ENCODE measurements around the gene PGAP2. TPM values are rescaled to one million over a fixed set of nuclear protein-coding genes. Genes with fewer than 3 reads are reported as not detected.
"Not testable (repeated sequence)": the region's sequence is repeated elsewhere in the genome, so short reads cannot be mapped to it uniquely, and the experiment has no call there.

Gene PGAP2
- total RNA-seq, 1 experiment from 2014 or later: 15.1 TPM

DNA sequence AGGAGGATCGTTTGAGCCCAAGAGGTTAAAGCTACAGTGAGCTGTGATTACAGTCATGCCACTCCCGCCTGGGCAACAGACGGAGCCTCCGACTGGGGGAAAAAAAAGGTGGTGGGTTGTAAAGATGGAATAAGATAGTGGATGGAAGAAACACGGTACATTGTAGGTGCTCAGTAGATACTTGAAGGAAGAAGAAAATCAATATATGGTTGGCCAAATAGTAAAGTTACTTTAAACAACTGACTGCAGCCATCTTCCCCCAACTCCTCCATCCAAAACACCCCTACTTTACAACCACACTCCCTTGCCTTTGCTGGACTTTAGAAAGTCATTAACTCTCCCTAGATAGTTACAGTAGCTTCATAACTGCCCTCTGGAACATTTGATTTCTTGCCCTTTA lies 8.5 kb upstream of the PGAP2 start:
- in situ Hi-C loops (cut with HindIII; ENCODE audit: low sequenced_read_pairs): loop anchor here (5.0 kb wide), 1 partner anchor 38 kb away; no protein-coding TSS in a partner anchor
- DNase-seq (ENCODE audit: low spot score): no peak

DNA sequence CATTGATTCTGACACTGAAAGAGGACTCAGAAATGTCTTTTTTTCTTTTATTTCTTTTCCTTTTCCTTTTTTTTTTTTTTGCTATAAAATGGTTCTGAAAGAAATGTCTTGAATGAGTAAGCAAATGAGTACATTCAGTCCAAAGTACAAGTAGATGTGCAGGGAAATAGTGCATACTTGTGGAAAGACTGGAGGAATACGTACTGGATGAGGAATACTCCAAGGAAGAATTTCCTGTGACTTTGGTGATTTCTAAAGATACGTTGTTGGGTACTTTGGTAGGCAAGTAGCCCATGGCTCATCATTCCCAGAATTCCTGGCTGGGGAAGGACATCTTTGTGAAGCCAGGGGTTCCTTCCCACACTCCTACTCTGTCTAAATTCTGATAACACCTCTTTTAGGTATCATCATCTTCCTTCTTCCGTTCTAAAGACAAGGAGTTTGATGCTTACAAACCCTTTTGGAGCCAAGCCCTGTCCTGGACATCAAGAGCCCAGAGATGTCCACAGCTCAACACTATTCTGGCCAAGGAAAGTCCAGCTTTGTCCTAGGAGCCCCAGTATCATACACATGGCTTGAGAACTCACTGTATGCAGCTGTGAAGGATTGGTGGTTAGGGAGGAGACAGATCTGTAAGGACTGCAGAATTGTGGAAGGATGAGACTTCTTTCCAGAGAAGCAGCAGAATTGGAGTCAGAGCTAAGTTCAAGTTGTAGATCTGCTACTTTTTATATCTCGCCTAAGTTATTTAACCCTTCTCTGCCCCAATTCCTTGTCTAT lies 6.2 kb upstream of the PGAP2 start:
- in situ Hi-C loops (cut with HindIII; ENCODE audit: low sequenced_read_pairs): no loop called here
- DNase-seq (ENCODE audit: low spot score): no peak

DNA sequence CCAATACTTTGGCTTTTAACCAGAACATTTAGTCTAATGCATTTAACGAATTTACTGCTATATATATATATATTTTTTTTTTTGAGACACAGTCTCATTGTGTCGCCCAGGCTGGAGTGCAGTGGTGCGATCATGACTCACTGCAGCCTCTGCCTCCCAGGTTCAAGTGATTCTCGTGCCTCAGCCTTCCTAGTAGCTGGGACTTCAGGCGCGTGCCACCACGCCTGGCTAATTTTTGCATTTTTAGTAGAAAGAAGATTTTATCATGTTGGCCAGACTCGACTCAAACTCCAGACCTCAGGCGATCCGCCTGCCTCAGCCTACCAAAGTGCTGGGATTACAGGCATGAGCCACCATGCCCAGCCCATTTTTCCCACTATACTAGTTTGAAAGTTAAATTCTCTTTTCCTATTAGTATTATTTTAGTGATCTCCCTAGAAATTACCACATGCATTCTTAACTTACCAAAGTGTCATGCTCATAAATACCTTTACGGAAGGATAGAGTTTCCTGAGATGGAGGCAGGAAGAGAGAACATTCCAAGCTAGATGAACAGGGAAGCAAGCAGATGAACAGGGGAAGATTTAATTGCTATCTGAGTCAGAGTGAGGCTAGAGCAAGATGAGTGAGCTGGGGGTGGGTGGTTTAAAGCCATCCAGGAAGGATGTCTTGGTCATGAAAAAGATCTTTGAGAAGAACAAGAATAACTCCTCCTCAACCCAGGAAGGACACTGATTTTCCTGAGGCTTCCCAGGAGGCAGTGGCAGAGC lies 4.4 kb upstream of the PGAP2 start:
- in situ Hi-C loops (cut with HindIII; ENCODE audit: low sequenced_read_pairs): no loop called here

DNA sequence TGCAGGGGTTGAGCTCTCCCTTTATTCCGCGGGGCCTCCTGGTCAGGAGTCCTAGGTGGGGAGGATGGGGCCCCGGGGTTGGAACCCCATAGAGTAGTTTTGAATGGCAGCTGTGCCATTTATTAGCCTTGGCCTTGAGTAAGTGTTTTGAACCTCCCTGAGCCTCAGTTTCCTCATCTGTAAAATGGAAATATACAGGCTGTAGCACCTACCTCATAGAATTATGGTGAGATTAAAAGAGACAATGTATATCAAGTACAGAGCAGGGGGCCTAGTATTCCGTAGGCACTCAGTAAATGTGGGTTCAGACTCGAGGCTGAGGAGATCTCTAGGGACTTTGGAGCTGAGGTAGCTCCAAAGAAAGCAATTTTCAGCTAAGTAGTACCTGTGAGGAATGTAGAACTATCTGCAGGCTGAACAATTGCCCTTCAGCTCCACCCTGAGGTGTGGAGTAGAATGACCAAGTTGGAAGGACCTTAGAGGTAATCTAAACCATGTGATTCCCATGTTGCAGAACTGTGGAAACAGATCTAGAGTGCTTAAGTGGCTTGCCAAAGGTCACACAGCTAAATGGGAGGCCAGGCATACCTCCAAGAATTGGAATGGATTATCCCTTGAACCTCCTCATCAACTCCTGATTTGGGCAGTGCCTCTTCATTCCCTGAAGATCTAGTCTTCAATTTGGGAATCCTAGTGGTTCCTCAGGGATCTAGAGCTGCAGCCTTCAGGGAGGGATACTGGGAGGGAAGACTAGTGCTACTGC lies 682 bp downstream of the PGAP2 start:
- DNase-seq (ENCODE audit: low spot score): peak; percentile 70
- in situ Hi-C loops (cut with HindIII; ENCODE audit: low sequenced_read_pairs): no loop called here

More for the DNA sequence above, 4.4 kb upstream of the PGAP2 start:
- no peak for DNase-seq (ENCODE audit: low spot score)

DNA sequence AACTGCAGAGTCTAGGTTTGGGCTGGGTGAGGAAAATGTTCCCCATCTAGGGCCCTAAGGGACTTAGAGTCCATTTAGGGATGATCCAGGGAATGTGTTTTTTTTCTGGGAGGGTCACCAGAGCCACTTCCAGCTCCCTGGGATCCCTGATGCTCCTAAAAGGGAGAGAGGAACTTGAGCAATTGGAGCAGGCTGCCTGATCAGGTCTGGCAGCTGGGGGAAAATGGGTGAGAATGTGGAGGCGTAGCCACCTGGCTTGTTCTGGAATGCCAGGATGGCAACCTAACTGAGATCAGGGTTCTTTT lies 1.2 kb downstream of the PGAP2 start:
- in situ Hi-C loops (cut with HindIII; ENCODE audit: low sequenced_read_pairs): no loop called here
- no peak for DNase-seq (ENCODE audit: low spot score)

DNA sequence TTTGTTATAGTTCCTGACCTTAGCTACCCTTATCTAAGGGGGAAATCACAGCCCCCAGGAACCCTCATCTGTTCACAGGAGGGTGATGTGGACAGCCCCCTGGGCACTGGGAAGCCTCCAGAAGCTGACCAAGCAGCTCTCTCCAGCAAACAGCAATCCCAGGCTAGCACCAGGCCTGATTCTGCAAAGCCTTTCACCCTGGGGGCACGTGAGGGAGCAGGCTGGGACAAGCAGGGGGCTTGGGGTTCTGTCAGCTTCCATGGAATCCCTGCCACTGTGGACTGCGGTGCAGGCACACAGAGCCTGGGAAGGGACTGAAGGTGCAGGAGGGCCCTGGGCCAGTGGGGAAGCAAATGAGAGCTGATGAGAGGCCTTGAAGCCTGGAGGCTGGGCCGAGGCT lies 2.1 kb downstream of the PGAP2 start:
- in situ Hi-C loops (cut with HindIII; ENCODE audit: low sequenced_read_pairs): no loop called here
- no peak for DNase-seq (ENCODE audit: low spot score)

DNA sequence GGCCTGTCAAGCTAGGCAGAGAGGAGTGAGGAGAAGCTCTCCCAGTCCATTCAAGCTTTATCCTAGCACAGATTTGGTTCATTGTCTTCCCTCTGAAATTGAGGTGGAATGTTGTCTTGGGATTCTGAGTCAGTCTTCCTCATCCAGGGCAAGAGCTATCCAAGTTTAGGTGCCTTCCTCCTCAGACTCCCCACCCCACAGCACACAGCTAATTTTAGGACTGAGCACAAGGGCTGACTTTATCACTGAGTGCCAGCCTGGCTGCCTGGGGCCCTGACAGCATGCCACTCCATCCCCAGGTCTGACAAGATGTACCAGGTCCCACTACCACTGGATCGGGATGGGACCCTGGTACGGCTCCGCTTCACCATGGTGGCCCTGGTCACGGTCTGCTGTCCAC lies 2.6 kb downstream of the PGAP2 start:
- no peak for DNase-seq (ENCODE audit: low spot score)
- in situ Hi-C loops (cut with HindIII; ENCODE audit: low sequenced_read_pairs): no loop called here

DNA sequence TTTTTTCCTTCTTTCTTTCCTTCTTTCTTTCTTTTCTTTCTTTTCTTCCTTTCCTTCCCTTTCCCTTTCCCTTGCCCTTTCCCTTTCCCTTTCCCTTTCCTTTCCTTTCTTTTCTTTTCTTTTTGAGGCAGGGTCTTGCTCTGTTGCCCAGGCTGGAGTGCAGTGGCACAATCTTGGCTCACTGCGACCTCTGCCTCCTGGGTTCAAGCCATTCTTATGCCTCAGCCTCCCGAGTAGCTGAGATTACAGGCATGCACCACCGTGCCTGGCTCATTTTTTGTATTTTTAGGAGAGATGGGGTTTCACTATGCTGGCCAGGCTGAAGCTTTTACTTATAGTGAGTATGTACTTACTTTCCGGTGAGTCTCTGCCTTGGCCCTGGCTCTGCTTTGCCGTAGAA lies 6.5 kb downstream of the PGAP2 start:
- in situ Hi-C loops (cut with HindIII; ENCODE audit: low sequenced_read_pairs); DNase-seq (ENCODE audit: low spot score): not testable (repeated sequence)

DNA sequence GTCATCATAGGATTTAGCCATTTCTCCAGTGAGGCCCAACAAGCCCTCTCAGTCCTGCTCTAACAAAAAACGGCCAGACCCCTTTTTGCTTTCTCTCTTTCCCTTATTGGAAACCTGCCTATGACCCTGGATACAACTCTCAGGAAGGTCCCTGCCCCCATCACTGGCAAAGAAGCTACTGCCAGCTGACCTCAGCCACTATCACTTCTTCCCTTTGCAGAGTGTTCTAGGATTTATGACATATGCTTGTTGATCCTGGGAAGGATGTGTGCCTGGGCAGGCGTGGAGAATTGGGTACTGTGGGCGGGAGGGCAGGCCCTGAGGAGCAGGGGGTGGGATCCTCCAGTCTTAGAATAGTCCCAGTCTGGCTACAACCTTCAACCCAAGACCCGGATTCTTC lies 7.5 kb downstream of the PGAP2 start:
- in situ Hi-C loops (cut with HindIII; ENCODE audit: low sequenced_read_pairs): no loop called here
- no peak for DNase-seq (ENCODE audit: low spot score)

DNA sequence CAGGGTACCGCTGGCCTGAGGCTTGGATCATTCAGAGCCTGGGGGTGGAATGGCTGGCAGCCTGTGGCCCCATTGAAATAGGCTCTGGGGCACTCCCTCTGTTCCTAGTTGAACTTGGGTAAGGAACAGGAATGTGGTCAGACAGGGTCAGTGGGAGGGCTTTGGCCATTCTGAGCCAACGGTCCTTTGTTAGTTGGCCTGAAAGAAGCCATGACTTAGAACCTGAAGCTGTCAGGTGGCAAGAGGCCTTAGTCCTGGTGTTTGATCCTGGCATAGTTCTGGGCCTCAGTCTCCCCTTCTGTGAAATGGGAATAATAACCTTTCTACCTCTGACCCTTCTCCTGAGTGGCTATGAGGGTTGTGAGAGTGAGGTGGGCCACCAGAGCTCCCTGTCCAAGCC lies 8.3 kb downstream of the PGAP2 start:
- no peak for DNase-seq (ENCODE audit: low spot score)
- in situ Hi-C loops (cut with HindIII; ENCODE audit: low sequenced_read_pairs): no loop called here

DNA sequence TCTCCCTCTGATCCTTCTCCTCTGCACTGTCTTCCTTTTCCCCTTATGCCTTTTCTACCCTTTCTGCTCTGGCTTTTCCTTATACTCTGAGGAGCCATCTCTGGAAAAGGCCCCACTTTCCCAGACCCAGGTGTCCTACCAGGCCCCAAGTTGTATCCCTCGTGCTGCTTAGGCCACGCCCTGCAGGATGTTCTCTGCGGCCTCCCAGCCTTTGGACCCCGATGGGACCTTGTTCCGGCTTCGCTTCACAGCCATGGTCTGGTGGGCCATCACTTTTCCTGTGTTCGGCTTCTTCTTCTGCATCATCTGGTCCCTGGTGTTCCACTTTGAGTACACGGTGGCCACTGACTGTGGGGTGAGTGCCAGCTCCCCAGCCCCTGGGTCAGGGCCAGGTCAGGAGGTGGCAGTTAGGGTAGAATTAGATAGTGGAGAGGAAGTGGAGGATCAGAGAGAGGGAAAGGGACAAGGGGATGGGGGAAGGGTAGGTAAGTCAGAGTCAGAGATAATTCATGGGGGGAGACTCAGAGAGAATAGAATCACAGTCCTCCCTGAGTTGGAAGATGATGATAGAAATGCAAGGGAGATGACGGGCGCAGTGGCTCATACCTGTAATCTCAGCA lies 8.9 kb downstream of the PGAP2 start:
- in situ Hi-C loops (cut with HindIII; ENCODE audit: low sequenced_read_pairs): no loop called here

DNA sequence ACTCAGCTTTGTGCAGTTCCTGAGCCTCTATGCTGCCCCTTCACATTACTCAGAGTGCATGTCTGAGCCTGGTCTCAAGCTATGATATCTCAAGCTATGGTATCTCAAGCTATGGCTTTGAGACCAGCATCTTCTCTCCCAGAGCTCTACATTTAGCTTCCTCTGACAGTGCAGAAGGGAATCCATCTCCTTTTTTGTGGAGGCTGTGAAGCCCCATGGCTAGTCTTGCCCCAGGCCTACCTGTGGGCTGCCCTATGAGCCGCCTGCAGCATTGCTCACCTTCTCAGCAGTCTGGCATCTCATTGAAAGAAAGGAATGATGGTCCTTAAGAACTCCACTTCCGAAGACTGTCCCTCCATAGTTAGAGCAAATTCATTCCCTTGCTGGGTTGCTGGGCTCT lies 12.6 kb downstream of the PGAP2 start:
- DNase-seq (ENCODE audit: low spot score): no peak
- in situ Hi-C loops (cut with HindIII; ENCODE audit: low sequenced_read_pairs): no loop called here

More for the DNA sequence above, 8.9 kb downstream of the PGAP2 start:
- DNase-seq (ENCODE audit: low spot score): no peak

DNA sequence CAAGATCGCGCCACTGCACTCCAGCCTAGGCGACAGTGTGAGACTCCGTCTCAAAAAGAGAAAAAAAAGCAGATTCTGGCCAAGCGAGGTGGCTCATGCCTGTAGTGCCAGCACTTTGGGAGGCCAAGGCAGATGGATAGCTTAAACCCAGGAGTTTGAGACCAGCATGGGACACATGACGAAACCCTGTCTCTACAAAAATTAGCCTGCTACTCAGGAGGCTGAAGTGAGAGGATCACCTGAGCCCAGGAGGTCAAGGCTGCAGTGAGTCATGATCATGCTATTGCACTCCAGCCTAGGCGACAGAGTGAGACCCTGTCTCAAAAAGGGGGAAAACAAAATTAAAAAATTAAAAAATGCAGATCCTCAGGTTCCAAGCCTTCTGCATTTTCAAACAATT lies 14.0 kb downstream of the PGAP2 start:
- DNase-seq (ENCODE audit: low spot score): no peak
- in situ Hi-C loops (cut with HindIII; ENCODE audit: low sequenced_read_pairs): no loop called here

DNA sequence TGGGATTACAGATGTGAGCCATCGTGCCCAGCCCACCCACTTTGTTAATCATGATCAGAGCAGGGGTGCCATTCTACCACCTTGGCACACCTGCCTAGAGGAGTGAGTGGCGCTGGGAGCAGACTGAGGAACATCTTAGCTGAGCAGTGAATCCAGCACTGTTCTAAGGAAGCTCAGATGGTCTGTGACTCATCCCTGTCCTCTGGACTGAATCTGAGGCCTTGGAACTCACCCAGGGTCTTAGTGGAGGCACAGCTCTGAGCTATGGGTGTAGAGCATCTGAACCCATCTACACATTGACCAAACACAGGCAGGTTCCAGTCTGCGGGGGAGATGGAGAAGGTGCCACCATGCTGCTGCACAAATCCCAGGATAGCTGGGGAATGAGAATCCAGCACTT lies 14.9 kb downstream of the PGAP2 start:
- no peak for DNase-seq (ENCODE audit: low spot score)
- in situ Hi-C loops (cut with HindIII; ENCODE audit: low sequenced_read_pairs): no loop called here

DNA sequence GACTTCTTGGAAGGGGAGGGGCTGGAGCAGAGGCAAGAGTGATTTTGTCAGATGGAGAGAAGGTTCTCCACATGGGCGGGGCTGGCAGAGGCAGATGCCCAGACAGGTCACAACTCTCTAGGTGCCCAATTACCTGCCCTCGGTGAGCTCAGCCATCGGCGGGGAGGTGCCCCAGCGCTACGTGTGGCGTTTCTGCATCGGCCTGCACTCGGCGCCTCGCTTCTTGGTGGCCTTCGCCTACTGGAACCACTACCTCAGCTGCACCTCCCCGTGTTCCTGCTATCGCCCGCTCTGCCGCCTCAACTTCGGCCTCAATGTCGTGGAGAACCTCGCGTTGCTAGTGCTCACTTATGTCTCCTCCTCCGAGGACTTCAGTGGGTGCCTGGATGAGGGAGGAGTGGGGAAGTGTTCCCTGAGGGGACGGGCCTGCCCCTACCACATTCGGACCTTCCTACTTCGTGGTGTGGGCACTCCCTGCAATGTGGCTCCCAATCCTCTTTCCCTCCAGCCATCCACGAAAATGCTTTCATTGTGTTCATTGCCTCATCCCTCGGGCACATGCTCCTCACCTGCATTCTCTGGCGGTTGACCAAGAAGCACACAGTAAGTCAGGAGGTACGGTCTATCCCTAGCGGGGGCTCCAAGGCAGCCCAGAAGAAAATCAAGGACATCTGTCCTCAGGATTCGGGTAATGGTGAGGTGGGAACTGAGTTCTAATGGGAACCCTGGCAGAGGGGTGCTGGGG lies 15.6 kb downstream of the PGAP2 start:
- in situ Hi-C loops (cut with HindIII; ENCODE audit: low sequenced_read_pairs): no loop called here
- DNase-seq (ENCODE audit: low spot score): no peak

DNA sequence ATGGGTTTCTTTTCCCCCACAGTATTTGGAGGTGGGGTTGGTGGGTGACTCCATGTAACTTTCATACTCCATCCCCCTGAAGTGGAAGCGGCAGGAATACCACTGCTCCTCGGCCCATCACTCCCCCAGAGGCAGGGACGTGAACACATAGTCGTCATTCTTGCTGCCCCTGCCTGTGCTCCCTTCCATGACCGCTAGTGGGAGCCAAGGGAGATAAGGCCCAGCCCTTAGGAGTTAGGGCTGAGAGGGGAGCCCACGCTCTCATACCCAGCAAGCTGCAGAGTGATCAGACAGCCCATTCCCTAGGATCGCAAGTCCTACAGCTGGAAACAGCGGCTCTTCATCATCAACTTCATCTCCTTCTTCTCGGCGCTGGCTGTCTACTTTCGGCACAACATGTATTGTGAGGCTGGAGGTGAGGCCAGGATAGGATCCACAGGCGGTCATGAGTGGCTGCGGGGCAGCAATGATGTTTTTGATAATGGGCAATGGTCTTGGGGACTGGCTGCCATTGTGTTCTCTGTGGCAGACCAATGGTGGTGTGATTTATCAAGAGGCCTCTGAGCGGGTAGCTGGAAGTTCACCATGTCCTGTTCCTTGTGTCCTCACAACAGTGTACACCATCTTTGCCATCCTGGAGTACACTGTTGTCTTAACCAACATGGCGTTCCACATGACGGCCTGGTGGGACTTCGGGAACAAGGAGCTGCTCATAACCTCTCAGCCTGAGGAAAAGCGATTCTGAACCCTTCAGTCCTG lies 16.5 kb downstream of the PGAP2 start:
- in situ Hi-C loops (cut with HindIII; ENCODE audit: low sequenced_read_pairs): no loop called here
- peak; percentile 44 for DNase-seq (ENCODE audit: low spot score)

DNA sequence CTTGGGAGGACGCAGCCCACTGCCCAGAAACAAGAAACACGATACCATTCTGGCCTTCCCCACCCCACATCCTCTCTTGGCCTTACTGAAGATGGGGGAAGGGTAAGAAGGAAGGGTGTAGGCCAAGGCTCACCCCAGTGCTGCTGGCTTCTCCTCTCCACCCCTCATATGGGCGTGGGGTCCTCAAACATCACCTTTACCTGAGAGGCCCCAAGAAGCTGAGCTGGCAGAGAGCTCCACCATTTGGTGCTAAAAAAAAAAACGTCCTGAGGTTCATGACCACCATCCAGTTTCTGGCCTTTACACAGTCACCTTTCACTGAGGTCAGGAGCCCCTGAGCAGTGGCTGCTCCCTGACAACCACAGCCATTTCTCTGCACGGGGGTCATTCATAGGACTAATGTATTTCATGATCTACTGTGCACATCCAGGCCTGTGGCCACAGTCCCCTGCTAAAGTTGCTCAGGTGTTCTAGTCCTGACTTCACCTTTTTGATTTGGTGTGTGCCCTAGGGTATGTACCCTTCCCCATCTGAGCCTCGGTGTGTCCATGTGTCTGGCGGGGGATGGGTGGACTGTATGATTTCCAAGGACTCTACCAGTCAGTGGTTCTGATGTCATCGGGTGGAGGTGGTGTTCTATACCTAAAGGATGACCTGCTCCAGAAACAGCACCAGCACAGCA lies 17.3 kb downstream of the PGAP2 start:
- DNase-seq (ENCODE audit: low spot score): no peak
- in situ Hi-C loops (cut with HindIII; ENCODE audit: low sequenced_read_pairs): no loop called here

DNA sequence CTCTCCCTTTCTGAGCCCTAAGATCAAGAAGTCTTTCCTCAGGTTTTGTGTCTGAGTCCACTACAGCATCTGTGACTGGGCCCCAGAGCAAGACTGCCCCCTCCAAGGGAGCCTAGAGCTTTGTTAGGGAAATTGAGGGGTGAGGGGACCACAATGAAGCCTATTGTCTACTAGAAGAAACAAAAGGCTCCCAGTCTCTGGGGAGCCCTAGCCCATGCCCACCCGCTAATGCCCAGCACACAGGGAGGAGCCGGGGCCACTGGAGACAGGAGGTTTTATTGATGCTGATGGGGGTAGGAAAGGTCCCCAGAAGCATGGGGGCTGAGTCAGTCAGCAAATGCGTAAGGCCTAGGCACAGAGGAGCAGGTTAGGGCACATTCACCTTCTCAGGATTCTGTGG lies 18.4 kb downstream of the PGAP2 start:
- in situ Hi-C loops (cut with HindIII; ENCODE audit: low sequenced_read_pairs): no loop called here
- DNase-seq (ENCODE audit: low spot score): no peak
